IPS-20b (cell line): ENCODE data around the gene AFF3.
"Not testable (repeated sequence)": the region's sequence is repeated elsewhere in the genome, so short reads cannot be mapped to it uniquely, and the experiment has no call there.

Experiments used
- H3K27ac ChIP-seq: one replicate; pipeline ENCODE4 v1.5.1; 2013; ENCODE audit warnings: low read length
- H3K27me3 ChIP-seq: 2 replicates; pipeline ENCODE4 v1.6.1; 2013; ENCODE audit warnings: mild to moderate bottlenecking, low read length, inconsistent platforms; ENCODE audit not compliant: insufficient read depth
- H3K36me3 ChIP-seq: 2 replicates; pipeline ENCODE4 v1.6.1; 2013; ENCODE audit warnings: low read depth, mild to moderate bottlenecking, inconsistent platforms, low read length, moderate library complexity; ENCODE audit not compliant: insufficient read depth
- H3K4me1 ChIP-seq: 2 replicates; pipeline ENCODE4 v1.6.1; 2013; ENCODE audit warnings: mild to moderate bottlenecking, control low read depth, inconsistent platforms, low read length, moderate library complexity; ENCODE audit not compliant: insufficient read depth
- H3K4me3 ChIP-seq: 2 replicates; pipeline ENCODE4 v1.5.1; 2013; ENCODE audit warnings: mild to moderate bottlenecking, low read length, inconsistent platforms
- H3K9ac ChIP-seq: 2 replicates; pipeline ENCODE4 v1.6.1; 2013; ENCODE audit warnings: low read depth, mild to moderate bottlenecking, inconsistent platforms, low read length, moderate library complexity
- H3K9me3 ChIP-seq: 2 replicates; pipeline ENCODE4 v1.6.1; 2013; ENCODE audit warnings: mild to moderate bottlenecking, low read depth, low read length, inconsistent platforms; ENCODE audit not compliant: insufficient read depth

Gene AFF3

GRCh38 chr2:99961196-99961913 is 181.0 kb downstream of the AFF3 start:
- no peak overlapping the region for H3K4me3 ChIP-seq
- peaks cover 4% of the 10 kb centered on the region; the same call in 1 of the 2 replicates for H3K4me1 ChIP-seq
- H3K27ac ChIP-seq = no peak overlapping the region
- H3K36me3 ChIP-seq = no peaks in the 10 kb centered on the region
- no peak overlapping the region for H3K9ac ChIP-seq
- no peaks in the 10 kb centered on the region for H3K9me3 ChIP-seq
- H3K27me3 ChIP-seq = no peaks in the 10 kb centered on the region

GRCh38 chr2:99960790-99961189 is 181.6 kb downstream of the AFF3 start:
- Histone ChIP-seq H3K9ac (no peak overlapping the region), H3K4me3 (no peak overlapping the region), H3K27ac (no peak overlapping the region), H3K27me3 (no peaks in the 10 kb centered on the region), H3K9me3 (no peaks in the 10 kb centered on the region), H3K36me3 (no peaks in the 10 kb centered on the region), H3K4me1 (peaks cover 4% of the 10 kb centered on the region; the same call in 1 of the 2 replicates)

- no peak overlapping the region for H3K9ac ChIP-seq
- H3K4me1 ChIP-seq = peaks cover 4% of the 10 kb centered on the region; the same call in 1 of the 2 replicates
- no peaks in the 10 kb centered on the region for H3K36me3 ChIP-seq
- no peaks in the 10 kb centered on the region for H3K9me3 ChIP-seq
- no peak overlapping the region for H3K27ac ChIP-seq
- H3K27me3 ChIP-seq = no peaks in the 10 kb centered on the region
- no peak overlapping the region for H3K4me3 ChIP-seq
Observed at GRCh38 chr2:99960291-99960690, 182.1 kb downstream of the AFF3 start.

- Histone ChIP-seq H3K9ac (no peak overlapping the region), H3K36me3 (no peaks in the 10 kb centered on the region), H3K27me3 (no peaks in the 10 kb centered on the region)
Observed at GRCh38 chr2:99959261-99960014, 183.0 kb downstream of the AFF3 start.

GRCh38 chr2:99957332-99958133 is 184.9 kb downstream of the AFF3 start:
- Histone ChIP-seq H3K9me3 (no peaks in the 10 kb centered on the region), H3K9ac (no peak overlapping the region), H3K4me3 (no peak overlapping the region), H3K27me3 (no peaks in the 10 kb centered on the region), H3K4me1 (peaks cover 4% of the 10 kb centered on the region; the same call in 1 of the 2 replicates), H3K36me3 (no peaks in the 10 kb centered on the region), H3K27ac (no peak overlapping the region)

More at GRCh38 chr2:99959261-99960014, 183.0 kb downstream of the AFF3 start:
- Histone ChIP-seq H3K27ac (no peak overlapping the region), H3K4me3 (no peak overlapping the region), H3K4me1 (peaks cover 4% of the 10 kb centered on the region; the same call in 1 of the 2 replicates), H3K9me3 (no peaks in the 10 kb centered on the region)

- no peaks in the 10 kb centered on the region for H3K36me3 ChIP-seq
- H3K27me3 ChIP-seq = no peaks in the 10 kb centered on the region
- no peaks in the 10 kb centered on the region for H3K9me3 ChIP-seq
- no peak overlapping the region for H3K9ac ChIP-seq
- no peak overlapping the region for H3K4me3 ChIP-seq
- peaks cover 4% of the 10 kb centered on the region; the same call in 1 of the 2 replicates for H3K4me1 ChIP-seq
- H3K27ac ChIP-seq = no peak overlapping the region
Observed at GRCh38 chr2:99956232-99957030, 186.0 kb downstream of the AFF3 start.

GRCh38 chr2:99953750-99954149 is 188.6 kb downstream of the AFF3 start:
- no peaks in the 10 kb centered on the region for H3K4me1 ChIP-seq
- no peak overlapping the region for H3K4me3 ChIP-seq
- H3K27me3 ChIP-seq = no peaks in the 10 kb centered on the region
- no peaks in the 10 kb centered on the region for H3K36me3 ChIP-seq
- no peak overlapping the region for H3K27ac ChIP-seq
- H3K9me3 ChIP-seq = no peaks in the 10 kb centered on the region
- H3K9ac ChIP-seq = no peak overlapping the region

GRCh38 chr2:99949963-99950362 is 192.4 kb downstream of the AFF3 start:
- Histone ChIP-seq H3K27me3 (no peaks in the 10 kb centered on the region), H3K27ac (no peak overlapping the region), H3K4me1 (no peaks in the 10 kb centered on the region), H3K36me3 (no peaks in the 10 kb centered on the region), H3K9ac (no peak overlapping the region), H3K9me3 (no peaks in the 10 kb centered on the region), H3K4me3 (no peak overlapping the region)

GRCh38 chr2:99949530-99949929 is 192.9 kb downstream of the AFF3 start:
- H3K4me1 ChIP-seq = no peaks in the 10 kb centered on the region
- H3K27me3 ChIP-seq = no peaks in the 10 kb centered on the region
- no peak overlapping the region for H3K27ac ChIP-seq
- H3K4me3 ChIP-seq = no peak overlapping the region
- H3K9me3 ChIP-seq = no peaks in the 10 kb centered on the region
- H3K9ac ChIP-seq = no peak overlapping the region
- no peaks in the 10 kb centered on the region for H3K36me3 ChIP-seq

- no peak overlapping the region for H3K4me3 ChIP-seq
- H3K27ac ChIP-seq = no peak overlapping the region
- no peaks in the 10 kb centered on the region for H3K27me3 ChIP-seq
- no peaks in the 10 kb centered on the region for H3K36me3 ChIP-seq
- no peaks in the 10 kb centered on the region for H3K9me3 ChIP-seq
- no peaks in the 10 kb centered on the region for H3K4me1 ChIP-seq
- no peak overlapping the region for H3K9ac ChIP-seq
Observed at GRCh38 chr2:99948010-99948409, 194.4 kb downstream of the AFF3 start.

GRCh38 chr2:99947366-99947765 is 195.0 kb downstream of the AFF3 start:
- H3K27me3 ChIP-seq, H3K4me3 ChIP-seq, H3K36me3 ChIP-seq: not testable (repeated sequence)

More at GRCh38 chr2:99947366-99947765, 195.0 kb downstream of the AFF3 start:
- not testable (repeated sequence) for H3K27ac ChIP-seq, H3K9ac ChIP-seq, H3K9me3 ChIP-seq, H3K4me1 ChIP-seq
